ENCODE results near the gene KRTAP29-1. TPM values are rescaled to one million over a fixed set of nuclear protein-coding genes. Genes with fewer than 3 reads are reported as not detected.
"Not testable (repeated sequence)": the region's sequence is repeated elsewhere in the genome, so short reads cannot be mapped to it uniquely, and the experiment has no call there.

The KRTAP29-1 gene
- total RNA-seq, 4 donors from 2014 or later: 2.5 TPM; not detected in 3

DNA sequence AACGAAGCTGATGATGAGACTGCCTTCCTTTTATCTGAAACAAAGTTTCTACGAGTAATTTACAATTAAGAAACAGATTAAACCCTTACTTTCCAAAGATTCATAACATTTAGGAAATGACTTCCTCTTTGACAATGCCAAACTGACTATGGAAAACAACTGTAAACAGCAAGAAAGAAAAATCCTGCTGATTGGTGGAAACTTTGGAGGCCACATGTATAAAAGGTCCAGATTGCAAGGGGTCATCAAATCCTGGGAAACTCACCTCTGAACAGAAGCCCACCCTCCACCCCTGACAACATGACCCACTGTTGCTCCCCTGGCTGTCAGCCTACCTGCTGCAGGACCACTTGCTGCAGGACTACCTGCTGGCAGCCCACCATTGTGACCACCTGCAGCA lies 37.6 kb downstream of the KRTAP29-1 start, which contains the start of gene KRTAP9-6:
KRTAP9-6 (plus strand) TSS at position 301 of the 400 bp plus-strand sequence; CDS start at position 301, 0 bp downstream.
- H3K4me3 ChIP-seq (ENCODE audit: low read depth, poor library complexity, severe bottlenecking): no peak within 1 kb of the TSS
- intact Hi-C loops (cut with DNase I; ENCODE audit: low total_unique reads): no loop called here
- no peak for DNase-seq (ENCODE audit: low spot score in 2 of 2)
- 62 to 66% methylated on average over 2 of the region's 2 CpGs for WGBS, 2 donors
- no peak for TF ChIP-seq POLR2A (IDR thresholded peaks at IDR 0.05)
- TF ChIP-seq, protein P1, sequence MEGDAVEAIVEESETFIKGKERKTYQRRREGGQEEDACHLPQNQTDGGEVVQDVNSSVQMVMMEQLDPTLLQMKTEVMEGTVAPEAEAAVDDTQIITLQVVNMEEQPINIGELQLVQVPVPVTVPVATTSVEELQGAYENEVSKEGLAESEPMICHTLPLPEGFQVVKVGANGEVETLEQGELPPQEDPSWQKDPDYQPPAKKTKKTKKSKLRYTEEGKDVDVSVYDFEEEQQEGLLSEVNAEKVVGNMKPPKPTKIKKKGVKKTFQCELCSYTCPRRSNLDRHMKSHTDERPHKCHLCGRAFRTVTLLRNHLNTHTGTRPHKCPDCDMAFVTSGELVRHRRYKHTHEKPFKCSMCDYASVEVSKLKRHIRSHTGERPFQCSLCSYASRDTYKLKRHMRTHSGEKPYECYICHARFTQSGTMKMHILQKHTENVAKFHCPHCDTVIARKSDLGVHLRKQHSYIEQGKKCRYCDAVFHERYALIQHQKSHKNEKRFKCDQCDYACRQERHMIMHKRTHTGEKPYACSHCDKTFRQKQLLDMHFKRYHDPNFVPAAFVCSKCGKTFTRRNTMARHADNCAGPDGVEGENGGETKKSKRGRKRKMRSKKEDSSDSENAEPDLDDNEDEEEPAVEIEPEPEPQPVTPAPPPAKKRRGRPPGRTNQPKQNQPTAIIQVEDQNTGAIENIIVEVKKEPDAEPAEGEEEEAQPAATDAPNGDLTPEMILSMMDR (IDR thresholded peaks at IDR 0.05): no peak

DNA sequence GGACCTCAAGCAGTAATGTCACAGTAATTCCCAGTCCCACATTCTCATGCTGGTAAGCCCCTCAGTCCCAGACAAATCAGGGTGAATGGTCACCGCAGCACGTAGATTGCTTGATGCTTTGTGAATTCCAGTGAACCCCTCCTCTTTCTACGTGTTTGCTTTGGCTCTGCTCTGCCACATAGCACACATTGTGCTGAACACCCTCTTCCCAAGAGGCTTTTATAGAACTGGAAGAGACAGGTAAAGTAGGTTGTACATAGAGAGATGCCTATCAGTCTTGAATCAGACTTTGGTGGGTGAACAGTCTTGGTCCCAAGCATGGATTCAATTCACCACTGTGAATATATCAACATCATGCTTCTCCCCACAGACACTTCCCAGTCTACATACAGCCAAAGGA lies 38.1 kb downstream of the KRTAP29-1 start:
- TF ChIP-seq POLR2A (IDR thresholded peaks at IDR 0.05): no peak
- TF ChIP-seq, protein P1 (IDR thresholded peaks at IDR 0.05): no peak
- WGBS, 2 donors: 86 to 90% methylated on average over 3 of the region's 3 CpGs
- no peak for DNase-seq (ENCODE audit: low spot score in 2 of 2)
- H3K4me3 ChIP-seq (ENCODE audit: low read depth, poor library complexity, severe bottlenecking): no peak overlapping the region
- intact Hi-C loops (cut with DNase I; ENCODE audit: low total_unique reads): no loop called here

DNA sequence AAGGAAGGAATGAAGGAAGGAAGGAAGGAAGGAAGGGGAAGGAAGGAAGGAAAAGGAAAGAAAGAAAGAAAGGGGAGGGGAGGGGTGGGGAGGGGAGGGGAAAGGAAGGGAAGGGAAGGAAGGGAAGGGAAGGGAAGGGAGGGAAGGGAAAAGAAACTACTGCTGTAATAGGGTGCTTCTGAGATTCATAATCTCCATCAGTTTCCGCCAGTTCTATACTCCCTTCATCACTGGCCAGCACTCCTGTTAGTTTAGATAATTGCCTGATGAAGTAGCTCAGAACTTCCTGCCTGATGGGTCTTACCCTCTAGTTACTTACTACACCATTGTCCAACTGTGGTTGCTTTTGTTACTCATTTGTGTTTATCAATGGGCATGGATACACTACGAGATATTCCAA lies 39.4 kb downstream of the KRTAP29-1 start:
- intact Hi-C loops (cut with DNase I; ENCODE audit: low total_unique reads): no loop called here
- H3K4me3 ChIP-seq (ENCODE audit: low read depth, poor library complexity, severe bottlenecking): no peak overlapping the region
- 82% methylated on average over 2 of the region's 2 CpGs for WGBS, 2 donors
- no peak for DNase-seq (ENCODE audit: low spot score in 2 of 2)
- TF ChIP-seq POLR2A (IDR thresholded peaks at IDR 0.05): no peak
- TF ChIP-seq, protein P1 (IDR thresholded peaks at IDR 0.05): no peak

DNA sequence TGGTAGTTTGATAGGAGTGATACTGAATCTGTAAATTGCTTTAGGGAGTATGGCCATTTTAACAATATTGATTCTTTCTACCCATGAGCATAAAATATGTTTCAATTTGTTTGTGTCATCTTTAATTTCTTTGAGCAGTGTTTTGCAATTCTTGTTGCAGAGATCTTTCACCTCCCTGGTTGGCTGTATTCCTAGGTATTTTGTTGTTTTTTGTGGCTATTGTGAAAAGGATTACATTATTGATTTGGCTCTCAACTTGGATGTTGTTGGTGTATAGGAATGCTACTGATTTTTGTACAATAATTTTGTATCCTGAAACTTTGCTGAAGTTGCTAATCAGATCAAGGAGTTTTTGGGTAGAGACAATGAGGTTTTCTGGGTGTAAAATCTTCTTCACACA lies 44.2 kb downstream of the KRTAP29-1 start:
- TF ChIP-seq, protein P1 (IDR thresholded peaks at IDR 0.05): no peak
- TF ChIP-seq POLR2A (IDR thresholded peaks at IDR 0.05): no peak
- no peak for DNase-seq (ENCODE audit: low spot score in 2 of 2)
- intact Hi-C loops (cut with DNase I; ENCODE audit: low total_unique reads): no loop called here
- H3K4me3 ChIP-seq (ENCODE audit: low read depth, poor library complexity, severe bottlenecking): no peak overlapping the region

DNA sequence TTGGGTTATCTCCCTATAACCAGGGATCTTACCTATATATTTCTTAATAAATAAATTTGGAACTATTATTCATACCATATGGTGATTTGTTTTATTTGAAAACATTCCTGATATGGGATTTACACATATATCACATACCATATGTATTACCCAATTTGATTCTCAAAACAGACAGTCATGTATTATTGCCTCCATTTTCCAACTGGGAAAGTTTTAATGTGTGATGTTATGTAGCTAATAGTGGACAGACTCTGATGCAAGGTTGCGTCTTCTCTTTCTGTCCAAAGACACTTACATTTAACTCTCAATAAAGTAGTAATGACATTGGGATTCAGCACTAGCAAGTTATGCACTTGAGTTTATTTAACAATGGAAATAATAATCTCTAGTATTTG lies 46.4 kb downstream of the KRTAP29-1 start:
- no peak for DNase-seq (ENCODE audit: low spot score in 2 of 2)
- TF ChIP-seq, protein P1 (IDR thresholded peaks at IDR 0.05): no peak
- no peak for TF ChIP-seq POLR2A (IDR thresholded peaks at IDR 0.05)
- no peak overlapping the region for H3K4me3 ChIP-seq (ENCODE audit: low read depth, poor library complexity, severe bottlenecking)
- WGBS, 2 donors: 88 to 89% methylated on average over 1 of the region's 1 CpG
- intact Hi-C loops (cut with DNase I; ENCODE audit: low total_unique reads): no loop called here

DNA sequence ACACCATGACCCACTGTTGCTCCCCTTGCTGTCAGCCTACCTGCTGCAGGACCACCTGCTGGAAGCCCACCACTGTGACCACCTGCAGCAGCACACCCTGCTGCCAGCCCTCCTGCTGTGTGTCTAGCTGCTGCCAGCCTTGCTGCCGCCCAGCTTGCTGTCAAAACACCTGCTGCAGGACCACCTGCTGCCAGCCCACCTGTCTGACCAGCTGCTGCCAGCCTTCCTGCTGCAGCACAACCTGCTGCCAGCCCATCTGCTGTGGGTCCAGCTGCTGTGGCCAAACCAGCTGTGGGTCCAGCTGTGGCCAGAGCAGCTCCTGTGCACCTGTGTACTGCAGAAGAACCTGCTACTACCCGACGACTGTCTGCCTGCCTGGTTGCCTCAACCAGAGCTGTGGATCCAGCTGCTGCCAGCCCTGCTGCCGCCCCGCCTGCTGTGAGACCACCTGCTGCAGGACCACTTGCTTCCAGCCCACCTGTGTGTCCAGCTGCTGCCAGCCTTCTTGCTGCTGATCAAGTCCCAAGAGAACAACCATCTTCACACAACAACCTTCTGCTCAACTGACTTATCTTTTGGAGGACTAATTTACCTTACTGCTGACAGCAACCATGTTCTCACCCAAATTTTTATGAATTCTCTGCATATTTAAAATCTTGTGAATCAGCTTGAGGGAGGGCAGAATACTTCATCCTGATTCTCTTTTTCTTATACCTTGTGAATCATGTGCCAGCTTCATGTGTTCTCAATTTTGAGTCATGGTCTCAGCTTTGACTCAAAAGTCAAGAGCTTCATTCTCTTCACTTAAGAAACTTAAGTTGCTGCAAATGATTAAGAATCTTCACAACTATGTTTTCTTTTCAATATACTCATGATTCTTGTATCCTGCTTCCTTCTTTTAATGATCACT lies 47.0 kb downstream of the KRTAP29-1 start, which contains the start of gene KRTAP9-9:
KRTAP9-9 (plus strand) TSS at position 4 of the 910 bp plus-strand sequence.
- DNase-seq (ENCODE audit: low spot score in 2 of 2); H3K4me3 ChIP-seq (ENCODE audit: low read depth, poor library complexity, severe bottlenecking); intact Hi-C loops (cut with DNase I; ENCODE audit: low total_unique reads): not testable (repeated sequence)
- WGBS, 2 donors: 85 to 86% methylated on average over 4 of the region's 5 CpGs
